Kidney epithelial cell (primary cell): Measurements from ENCODE around the gene FNDC11. TPM values are rescaled to one million over a fixed set of nuclear protein-coding genes. Genes with fewer than 3 reads are reported as not detected.

Experiments
- DNase-seq: peaks from one replicate; pipeline ENCODE4 v3.0.0-alpha.2; 2010; ENCODE audit warnings: low read depth
- H3K27me3 ChIP-seq: 2 replicates; pipeline ENCODE4 v1.6.0; 2011; ENCODE audit warnings: low read length; ENCODE audit not compliant: control insufficient read depth, insufficient read depth
- H3K36me3 ChIP-seq: 2 replicates; pipeline ENCODE4 v1.5.1; 2011; ENCODE audit warnings: low read length; ENCODE audit not compliant: control insufficient read depth, insufficient read depth
- H3K4me3 ChIP-seq: 2 replicates; pipeline ENCODE4 v1.5.1; 2011; ENCODE audit warnings: low read depth, mild to moderate bottlenecking, control low read depth, low read length
- total RNA-seq: library from RNA; depleted of rRNA; stranded (reverse); fragments of >200 nt; gene quantifications from 2 replicates; pipeline ENCODE4 v1.2.3, GENCODE V29; 2015
- TF ChIP-seq, protein P1 (sequence below): IDR thresholded peaks from 2 replicates; pipeline ENCODE4 v1.5.1; 2011; ENCODE audit warnings: mild to moderate bottlenecking, moderate library complexity, low read length, control low read depth, inconsistent platforms; ENCODE audit not compliant: insufficient read depth, poor library complexity, severe bottlenecking

FNDC11 gene
- total RNA-seq, 1 donor from 2014 or later = 1.1 TPM

DNA sequence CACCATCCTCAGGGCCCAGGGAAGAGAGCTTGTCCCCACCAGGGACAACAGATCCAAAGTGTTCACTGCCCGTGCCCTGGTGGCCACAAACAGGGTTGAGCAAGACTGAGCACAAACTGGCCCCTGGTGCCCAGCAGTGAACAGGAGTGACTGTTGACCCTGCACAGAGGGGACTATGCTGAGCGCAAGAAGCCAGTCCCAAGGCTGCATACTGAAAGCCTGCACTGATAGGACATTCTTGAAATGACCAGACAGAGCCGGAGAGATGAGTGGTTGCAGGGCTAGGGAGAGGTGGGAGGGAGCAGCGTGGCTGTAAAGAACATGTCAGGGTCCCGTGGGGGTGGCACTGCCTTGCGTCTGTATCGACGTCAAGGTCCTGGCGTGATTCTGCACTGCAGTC is 2.9 kb upstream of the FNDC11 start:
- TF ChIP-seq, protein P1, sequence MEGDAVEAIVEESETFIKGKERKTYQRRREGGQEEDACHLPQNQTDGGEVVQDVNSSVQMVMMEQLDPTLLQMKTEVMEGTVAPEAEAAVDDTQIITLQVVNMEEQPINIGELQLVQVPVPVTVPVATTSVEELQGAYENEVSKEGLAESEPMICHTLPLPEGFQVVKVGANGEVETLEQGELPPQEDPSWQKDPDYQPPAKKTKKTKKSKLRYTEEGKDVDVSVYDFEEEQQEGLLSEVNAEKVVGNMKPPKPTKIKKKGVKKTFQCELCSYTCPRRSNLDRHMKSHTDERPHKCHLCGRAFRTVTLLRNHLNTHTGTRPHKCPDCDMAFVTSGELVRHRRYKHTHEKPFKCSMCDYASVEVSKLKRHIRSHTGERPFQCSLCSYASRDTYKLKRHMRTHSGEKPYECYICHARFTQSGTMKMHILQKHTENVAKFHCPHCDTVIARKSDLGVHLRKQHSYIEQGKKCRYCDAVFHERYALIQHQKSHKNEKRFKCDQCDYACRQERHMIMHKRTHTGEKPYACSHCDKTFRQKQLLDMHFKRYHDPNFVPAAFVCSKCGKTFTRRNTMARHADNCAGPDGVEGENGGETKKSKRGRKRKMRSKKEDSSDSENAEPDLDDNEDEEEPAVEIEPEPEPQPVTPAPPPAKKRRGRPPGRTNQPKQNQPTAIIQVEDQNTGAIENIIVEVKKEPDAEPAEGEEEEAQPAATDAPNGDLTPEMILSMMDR = no peak
- H3K4me3 ChIP-seq = no peak overlapping the region
- H3K36me3 ChIP-seq = no peaks in the 10 kb centered on the region
- no peak for DNase-seq
- peaks cover 44% of the 10 kb centered on the region for H3K27me3 ChIP-seq

DNA sequence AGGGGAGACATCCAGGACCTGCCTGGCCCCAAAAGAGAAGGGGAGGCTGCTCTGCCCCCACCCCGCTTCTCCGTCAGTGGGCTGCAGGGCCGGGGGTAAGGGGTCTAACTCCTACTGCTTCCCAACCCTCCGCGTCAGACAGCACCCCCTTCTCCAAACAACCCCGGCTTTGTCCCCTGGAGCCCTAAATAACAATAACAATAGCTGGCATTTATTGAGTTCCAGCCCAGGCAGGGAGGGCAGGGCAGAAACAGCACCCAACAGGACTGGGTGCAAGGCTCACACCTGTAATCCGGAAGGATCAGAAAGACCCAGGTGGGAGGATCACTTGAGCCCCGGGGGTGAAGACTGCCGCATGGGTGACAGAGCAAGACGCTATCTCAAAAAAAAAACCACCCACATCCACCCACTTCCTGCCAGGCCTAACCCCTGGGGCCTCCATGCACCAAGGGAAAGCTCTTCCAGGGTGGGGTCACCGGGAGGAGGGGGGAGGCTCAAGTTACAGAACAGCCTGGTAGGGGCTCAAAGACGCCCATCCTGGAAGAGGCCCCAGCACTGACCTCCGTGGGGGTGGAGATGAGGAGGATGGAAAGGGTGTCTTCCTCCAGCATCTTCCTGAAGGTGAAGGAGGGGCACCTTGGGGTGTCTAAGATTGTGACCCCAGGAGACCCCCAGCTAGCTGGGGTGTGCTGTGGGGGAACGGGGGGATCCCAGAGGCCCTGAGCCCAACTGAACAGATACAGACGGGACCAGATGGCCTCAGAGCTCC is 1.3 kb upstream of the FNDC11 start:
- no peak for DNase-seq
- Histone ChIP-seq H3K36me3 (no peaks in the 10 kb centered on the region), H3K27me3 (peaks cover 31% of the 10 kb centered on the region), H3K4me3 (no peak overlapping the region)
- TF ChIP-seq, protein P1 = no peak

DNA sequence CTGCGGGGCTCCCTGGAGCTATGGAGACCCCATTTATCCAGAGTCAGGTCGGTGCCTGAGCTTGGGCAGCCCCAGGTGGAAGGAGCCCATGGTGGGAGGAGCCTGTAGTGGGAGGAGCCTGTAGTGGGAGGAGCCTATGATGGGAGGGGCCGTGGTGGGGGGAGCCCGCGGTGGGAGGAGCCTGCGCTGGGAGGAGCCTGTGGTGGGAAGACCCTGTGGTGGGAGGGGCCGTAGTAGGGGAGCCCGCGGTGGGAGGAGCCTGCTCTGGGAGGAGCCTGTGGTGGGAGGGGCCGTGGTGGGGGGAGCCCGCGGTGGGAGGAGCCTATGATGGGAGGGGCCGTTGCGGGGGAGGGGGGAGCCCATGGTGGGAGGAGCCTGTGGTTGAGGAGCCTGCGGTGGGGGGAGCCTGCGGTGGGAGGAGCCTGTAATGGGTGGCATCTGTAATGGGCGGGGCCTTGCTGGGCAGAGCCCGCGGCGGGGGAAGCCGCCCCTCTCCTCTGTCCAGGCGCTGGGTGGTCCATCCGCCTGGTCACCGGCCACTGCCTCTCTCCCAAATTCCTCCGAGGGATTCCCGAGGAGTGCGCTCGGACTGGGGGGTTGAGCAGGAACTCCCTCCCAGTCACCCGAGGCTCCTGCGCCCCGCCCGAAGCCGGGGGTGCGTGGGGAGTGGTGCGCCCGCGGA is 567 bp upstream of the FNDC11 start:
- Histone ChIP-seq H3K27me3 (peaks cover 24% of the 10 kb centered on the region), H3K36me3 (no peaks in the 10 kb centered on the region), H3K4me3 (peak overlapping the region; percentile 53)
- DNase-seq = no peak
- TF ChIP-seq, protein P1 = no peak

DNA sequence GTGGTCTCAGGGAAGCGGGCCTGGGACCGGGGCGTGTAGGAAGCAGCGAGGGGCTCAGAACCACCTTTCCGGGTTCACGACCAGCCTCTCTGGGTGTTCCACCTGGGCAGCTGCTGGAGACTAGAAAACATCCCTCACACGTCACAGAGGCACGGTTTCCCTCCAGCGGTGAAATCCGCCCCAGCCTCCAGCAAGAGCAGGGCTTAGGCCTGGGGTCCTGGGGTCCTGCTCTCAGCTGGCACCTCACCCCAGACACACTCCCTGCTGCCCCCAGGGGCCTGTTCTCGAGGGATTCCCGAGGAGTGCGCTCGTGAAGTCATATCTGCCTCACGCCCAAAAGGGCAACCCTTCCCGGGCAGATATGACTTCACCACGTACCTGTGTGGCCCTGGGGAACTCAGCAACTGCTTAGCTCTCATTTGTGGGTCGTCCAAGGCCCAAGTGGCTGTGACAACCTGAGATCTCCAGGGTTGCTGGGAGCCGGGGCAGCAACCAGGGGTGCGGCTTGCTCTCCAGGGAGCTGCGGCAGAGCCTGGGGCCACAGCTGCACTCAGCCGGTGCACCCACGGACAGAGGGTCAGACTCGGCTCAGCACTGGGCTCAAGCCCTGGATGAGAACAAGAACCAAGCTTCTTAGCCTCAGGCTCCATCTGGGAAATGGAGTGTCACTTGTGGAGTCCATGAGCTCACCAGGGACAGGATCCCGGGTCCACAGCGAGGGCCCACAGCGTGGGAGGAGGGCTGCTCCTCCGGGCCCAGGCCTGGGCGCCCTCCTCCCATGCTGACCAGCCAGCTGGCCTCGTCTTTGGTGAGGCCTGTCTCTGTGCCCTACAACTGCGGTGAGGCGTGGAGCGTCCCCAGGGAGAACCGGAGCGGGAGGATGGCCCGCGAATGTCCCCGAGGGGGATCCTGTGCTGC is 661 bp downstream of the FNDC11 start:
- no peaks in the 10 kb centered on the region for H3K36me3 ChIP-seq
- H3K27me3 ChIP-seq = peaks cover 14% of the 10 kb centered on the region
- no peak for DNase-seq
- peak overlapping the region; percentile 53 for H3K4me3 ChIP-seq
- TF ChIP-seq, protein P1 = no peak

DNA sequence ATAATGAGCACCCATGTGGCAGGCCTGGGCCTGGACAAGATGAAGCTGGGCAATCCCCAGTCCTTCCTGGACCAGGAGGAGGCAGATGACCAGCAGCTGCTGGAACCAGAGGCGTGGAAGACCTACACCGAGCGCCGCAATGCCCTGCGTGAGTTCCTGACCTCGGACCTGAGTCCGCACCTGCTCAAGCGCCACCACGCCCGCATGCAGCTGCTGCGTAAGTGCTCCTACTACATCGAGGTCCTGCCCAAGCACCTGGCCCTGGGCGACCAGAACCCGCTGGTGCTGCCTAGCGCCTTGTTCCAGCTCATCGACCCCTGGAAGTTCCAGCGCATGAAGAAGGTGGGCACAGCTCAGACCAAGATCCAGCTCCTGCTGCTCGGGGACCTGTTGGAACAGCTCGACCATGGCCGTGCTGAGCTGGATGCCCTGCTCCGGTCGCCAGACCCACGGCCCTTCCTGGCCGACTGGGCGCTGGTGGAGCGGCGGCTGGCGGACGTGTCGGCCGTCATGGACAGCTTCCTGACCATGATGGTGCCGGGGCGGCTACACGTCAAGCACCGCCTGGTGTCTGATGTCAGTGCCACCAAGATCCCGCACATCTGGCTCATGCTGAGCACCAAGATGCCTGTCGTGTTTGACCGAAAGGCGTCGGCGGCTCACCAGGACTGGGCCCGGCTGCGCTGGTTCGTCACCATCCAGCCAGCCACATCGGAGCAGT is 1.9 kb downstream of the FNDC11 start:
- no peak overlapping the region for H3K4me3 ChIP-seq
- H3K36me3 ChIP-seq = no peaks in the 10 kb centered on the region
- DNase-seq = no peak
- peaks cover 5% of the 10 kb centered on the region for H3K27me3 ChIP-seq
- TF ChIP-seq, protein P1 = no peak
